GM18520 (cell line): Measurements from ENCODE around the gene CHST5.

Experiments used
- ATAC-seq: cut with Tn5 transposase; IDR thresholded peaks from one replicate; pipeline ENCODE4 v1.9.1; 2021; ENCODE audit not compliant: unreplicated experiment

CHST5 gene

GRCh38 chr16:75479421-75479990 lies 56.4 kb downstream of the CHST5 start:
- no peak for ATAC-seq
